Bronchial epithelial cell (primary cell): ENCODE results near the gene DNAJB7. TPM values are rescaled to one million over a fixed set of nuclear protein-coding genes. Genes with fewer than 3 reads are reported as not detected.
"Not testable (repeated sequence)": the region's sequence is repeated elsewhere in the genome, so short reads cannot be mapped to it uniquely, and the experiment has no call there.

Source experiments
- DNase-seq: peaks from one replicate; pipeline ENCODE4 v3.0.0-alpha.2; 2010; ENCODE audit warnings: low read depth
- FAIRE-seq: peaks from 2 replicates; lab custom pipeline; 2011; peaks lifted over from hg19 to GRCh38; lab: Jason Lieb, UNC
- H3K27me3 ChIP-seq: 2 replicates; pipeline ENCODE4 v1.5.1; 2011; ENCODE audit warnings: low read length; ENCODE audit not compliant: control insufficient read depth, insufficient read depth
- H3K36me3 ChIP-seq: 2 replicates; pipeline ENCODE4 v1.5.1; 2011; ENCODE audit warnings: low read length; ENCODE audit not compliant: control insufficient read depth, insufficient read depth
- H3K4me3 ChIP-seq: 2 replicates; pipeline ENCODE4 v1.5.1; 2011; ENCODE audit warnings: mild to moderate bottlenecking, low read depth, low read length, control low read depth
- CTCF ChIP-seq: IDR thresholded peaks from 2 replicates; pipeline ENCODE4 v1.5.1; 2011; ENCODE audit warnings: mild to moderate bottlenecking, moderate library complexity, low read length, control low read depth, inconsistent platforms; ENCODE audit not compliant: insufficient read depth, severe bottlenecking
- total RNA-seq: library from RNA; depleted of rRNA; stranded (reverse); fragments of >200 nt; gene quantifications from 2 replicates; pipeline ENCODE4 v1.2.1, GENCODE V29; 2014

Gene DNAJB7
- total RNA-seq, 1 donor from 2014 or later: not detected

GRCh38 chr22:40834619-40835018, 27.3 kb downstream of the DNAJB7 start:
- no peak overlapping the region for H3K4me3 ChIP-seq
- DNase-seq (no peak), FAIRE-seq (no peak)
- H3K27me3 ChIP-seq: no peaks in the 10 kb centered on the region
- no peak for TF ChIP-seq CTCF
- H3K36me3 ChIP-seq: peaks cover 9% of the 10 kb centered on the region

DNA sequence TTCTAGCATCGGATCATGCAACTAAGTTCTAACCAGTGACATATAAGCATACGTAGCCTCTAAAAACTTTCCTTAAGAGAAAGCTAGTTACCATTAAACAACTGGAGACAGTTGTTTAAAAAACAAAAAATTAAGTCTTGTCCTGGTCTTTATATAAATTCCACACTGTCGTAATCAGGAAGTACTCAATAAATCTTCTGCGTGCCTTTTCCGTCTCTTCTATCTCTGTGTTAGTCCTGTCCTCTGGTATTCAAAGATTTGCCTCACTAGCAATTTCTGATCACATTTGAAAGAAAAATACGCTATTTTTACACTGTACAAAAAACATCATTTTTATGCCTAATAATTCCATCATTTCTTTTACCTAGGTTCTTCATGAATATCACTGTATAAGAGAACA, 32.8 kb downstream of the DNAJB7 start:
- Histone ChIP-seq H3K27me3 (no peaks in the 10 kb centered on the region), H3K4me3 (no peak overlapping the region), H3K36me3 (peaks cover 7% of the 10 kb centered on the region)
- DNase-seq (no peak), FAIRE-seq (no peak)
- no peak for TF ChIP-seq CTCF

GRCh38 chr22:40826984-40827741, 34.8 kb downstream of the DNAJB7 start:
- Histone ChIP-seq H3K4me3 (no peak overlapping the region), H3K36me3 (peaks cover 5% of the 10 kb centered on the region), H3K27me3 (no peaks in the 10 kb centered on the region)
- no peak for FAIRE-seq
- DNase-seq: no peak
- no peak for TF ChIP-seq CTCF

GRCh38 chr22:40826292-40826691, 35.6 kb downstream of the DNAJB7 start:
- H3K27me3 ChIP-seq, H3K4me3 ChIP-seq, FAIRE-seq, DNase-seq, H3K36me3 ChIP-seq: not testable (repeated sequence)

DNA sequence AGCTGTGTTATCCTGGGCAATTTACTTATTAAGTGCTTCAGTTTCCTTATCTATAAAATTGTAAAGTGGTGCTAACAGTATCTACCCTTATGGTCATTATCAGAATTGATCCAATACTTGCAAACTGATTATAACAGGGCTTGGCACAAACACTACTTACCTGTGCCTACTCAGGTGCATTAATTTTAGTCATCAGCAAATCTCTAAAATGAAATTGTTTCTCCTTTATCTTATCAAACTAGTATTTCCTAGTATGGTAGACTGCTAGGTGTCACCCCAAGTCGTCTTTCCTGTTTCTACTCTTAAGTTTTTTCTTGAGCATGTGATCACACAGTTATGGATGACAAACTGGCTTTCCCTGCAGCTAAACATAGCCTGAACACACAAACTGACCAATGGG, 38.5 kb downstream of the DNAJB7 start:
- no peak overlapping the region for H3K4me3 ChIP-seq
- DNase-seq (no peak), FAIRE-seq (no peak)
- peaks cover 2% of the 10 kb centered on the region for H3K36me3 ChIP-seq
- H3K27me3 ChIP-seq: no peaks in the 10 kb centered on the region
- TF ChIP-seq CTCF: no peak

DNA sequence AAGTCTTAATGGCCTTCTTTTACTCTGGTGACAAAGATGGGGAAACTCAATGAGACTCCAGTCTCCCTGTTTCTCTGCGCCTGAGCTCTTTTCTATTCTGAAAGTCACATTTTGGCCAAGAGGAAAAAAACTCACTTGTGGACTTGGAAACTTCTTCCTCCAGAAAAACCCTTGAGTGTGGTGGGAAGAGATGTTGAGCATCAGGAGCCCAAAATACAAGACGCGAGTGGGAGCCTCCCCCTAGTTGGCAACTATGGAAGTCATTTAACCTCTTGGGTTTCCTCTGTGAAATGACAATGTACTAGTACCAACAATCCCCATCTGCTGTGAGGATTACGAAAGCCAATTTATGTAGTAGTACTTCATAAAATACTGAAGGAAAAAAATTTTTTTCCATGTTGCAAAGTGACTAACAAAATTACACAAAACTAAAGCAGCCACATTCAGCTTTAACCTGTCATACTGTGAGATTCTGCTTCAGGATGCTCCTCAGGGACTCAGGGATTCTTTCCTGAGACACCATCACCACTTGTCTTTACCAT, 42.2 kb downstream of the DNAJB7 start:
- TF ChIP-seq CTCF: no peak
- DNase-seq (peak; percentile 34), FAIRE-seq (no peak)
- Histone ChIP-seq H3K4me3 (peak overlapping the region; percentile 93), H3K27me3 (no peaks in the 10 kb centered on the region), H3K36me3 (no peaks in the 10 kb centered on the region)
